Central memory CD8-positive, alpha-beta T cell (primary cell): ENCODE measurements around the gene IGLL1.
A peak's percentile ranks its signal among the peaks of the same experiment; 100 is the strongest.
"Not testable (repeated sequence)": the region's sequence is repeated elsewhere in the genome, so short reads cannot be mapped to it uniquely, and the experiment has no call there.

Source experiments
- ATAC-seq: fragments of 150-1000 bp; cut with Tn5 transposase; replicated peaks from 2 replicates; pipeline ENCODE4 v1.10.0; 2022; ENCODE audit warnings: mild to moderate bottlenecking, moderate FRiP score, moderate number of reproducible peaks; ENCODE audit not compliant: poor library complexity, severe bottlenecking; ENCODE audit errors: extremely low read depth
- DNase-seq, 2 donors: peaks; one replicate each; pipeline ENCODE4 v3.0.0; 2021; ENCODE audit warnings: low spot score in 2 of 2
- H3K27ac Mint-ChIP-seq: one replicate; pipeline ENCODE4 v1.8.0; 2022; ENCODE audit warnings: low read depth, mild to moderate bottlenecking, moderate library complexity, mixed read lengths
- H3K27me3 Mint-ChIP-seq: one replicate; pipeline ENCODE4 v1.8.0; 2022; ENCODE audit warnings: mixed read lengths
- H3K36me3 Mint-ChIP-seq: one replicate; pipeline ENCODE4 v1.8.0; 2022; ENCODE audit warnings: mild to moderate bottlenecking, moderate library complexity, mixed read lengths; ENCODE audit not compliant: insufficient read depth
- H3K4me1 Mint-ChIP-seq: one replicate; pipeline ENCODE4 v1.8.0; 2022; ENCODE audit warnings: mixed read lengths
- H3K4me3 Mint-ChIP-seq: one replicate; pipeline ENCODE4 v1.8.0; 2022; ENCODE audit warnings: mild to moderate bottlenecking, moderate library complexity, mixed read lengths
- H3K9me3 Mint-ChIP-seq: one replicate; pipeline ENCODE4 v1.8.0; 2022; ENCODE audit warnings: mixed read lengths

The IGLL1 gene

GRCh38 chr22:23579870-23580575, at the start of gene IGLL1:
Gene IGLL1 (minus strand): TSS chr22:23580290. CDS start chr22:23580190, 100 bp downstream.
- Mint-ChIP-seq H3K4me3 (no peak within 1 kb of the TSS), H3K27me3 (peaks cover 55% of the 10 kb centered on the region), H3K9me3 (no peaks in the 10 kb centered on the region), H3K36me3 (peaks cover 3% of the 10 kb centered on the region), H3K4me1 (no peaks in the 10 kb centered on the region), H3K27ac (no peak within 1 kb of the TSS)
- no peak for ATAC-seq
- no peak for DNase-seq

- H3K36me3 Mint-ChIP-seq, H3K27ac Mint-ChIP-seq, ATAC-seq, H3K27me3 Mint-ChIP-seq, H3K4me3 Mint-ChIP-seq, DNase-seq, H3K9me3 Mint-ChIP-seq, H3K4me1 Mint-ChIP-seq: not testable (repeated sequence)
Observed at GRCh38 chr22:23628056-23628743, 48.1 kb upstream of the IGLL1 start.

GRCh38 chr22:23627401-23628055, 47.4 kb upstream of the IGLL1 start:
- not testable (repeated sequence) for H3K36me3 Mint-ChIP-seq, H3K4me1 Mint-ChIP-seq, ATAC-seq, H3K27ac Mint-ChIP-seq, H3K9me3 Mint-ChIP-seq, H3K27me3 Mint-ChIP-seq, H3K4me3 Mint-ChIP-seq
- peak; percentile 32 to 34 for DNase-seq

GRCh38 chr22:23626286-23626975, 46.3 kb upstream of the IGLL1 start:
- Mint-ChIP-seq H3K4me3 (no peak overlapping the region), H3K27me3 (no peaks in the 10 kb centered on the region), H3K27ac (no peak overlapping the region), H3K4me1 (no peaks in the 10 kb centered on the region), H3K9me3 (no peaks in the 10 kb centered on the region), H3K36me3 (no peaks in the 10 kb centered on the region)
- ATAC-seq (no peak), DNase-seq (no peak)

- Mint-ChIP-seq H3K9me3 (no peaks in the 10 kb centered on the region), H3K4me3 (no peak overlapping the region), H3K4me1 (no peaks in the 10 kb centered on the region), H3K27ac (no peak overlapping the region), H3K36me3 (no peaks in the 10 kb centered on the region), H3K27me3 (no peaks in the 10 kb centered on the region)
- DNase-seq (no peak), ATAC-seq (no peak)
Observed at GRCh38 chr22:23622634-23623033, 42.5 kb upstream of the IGLL1 start.

GRCh38 chr22:23621916-23622315, 41.8 kb upstream of the IGLL1 start:
- not testable (repeated sequence) for H3K27ac Mint-ChIP-seq, H3K9me3 Mint-ChIP-seq, H3K4me1 Mint-ChIP-seq, H3K4me3 Mint-ChIP-seq, ATAC-seq, H3K36me3 Mint-ChIP-seq, H3K27me3 Mint-ChIP-seq, DNase-seq

GRCh38 chr22:23621082-23621780, 41.1 kb upstream of the IGLL1 start:
- no peak for ATAC-seq
- Mint-ChIP-seq H3K9me3 (no peaks in the 10 kb centered on the region), H3K36me3 (no peaks in the 10 kb centered on the region), H3K4me1 (no peaks in the 10 kb centered on the region), H3K27ac (no peak overlapping the region), H3K4me3 (no peak overlapping the region), H3K27me3 (no peaks in the 10 kb centered on the region)
- no peak for DNase-seq

- DNase-seq = no peak
- Mint-ChIP-seq H3K27ac (no peak overlapping the region), H3K9me3 (no peaks in the 10 kb centered on the region), H3K36me3 (peaks cover 3% of the 10 kb centered on the region), H3K4me3 (no peak overlapping the region), H3K27me3 (no peaks in the 10 kb centered on the region), H3K4me1 (no peaks in the 10 kb centered on the region)
- no peak for ATAC-seq
Observed at GRCh38 chr22:23613193-23613972, 33.3 kb upstream of the IGLL1 start.

GRCh38 chr22:23609983-23610781, 30.1 kb upstream of the IGLL1 start:
- Mint-ChIP-seq H3K9me3 (no peaks in the 10 kb centered on the region), H3K27ac (no peak overlapping the region), H3K27me3 (no peaks in the 10 kb centered on the region), H3K4me3 (no peak overlapping the region), H3K36me3 (peaks cover 3% of the 10 kb centered on the region), H3K4me1 (no peaks in the 10 kb centered on the region)
- DNase-seq (no peak), ATAC-seq (no peak)

- no peaks in the 10 kb centered on the region for H3K4me1 Mint-ChIP-seq
- H3K9me3 Mint-ChIP-seq = no peaks in the 10 kb centered on the region
- no peak for DNase-seq
- H3K4me3 Mint-ChIP-seq = no peak overlapping the region
- H3K27ac Mint-ChIP-seq = no peak overlapping the region
- no peak for ATAC-seq
- peaks cover 3% of the 10 kb centered on the region for H3K36me3 Mint-ChIP-seq
- no peaks in the 10 kb centered on the region for H3K27me3 Mint-ChIP-seq
Observed at GRCh38 chr22:23608583-23608982, 28.5 kb upstream of the IGLL1 start.
